PC-9 (cell line): ENCODE results near the gene SLC27A2.

Experiments
- CTCF ChIP-seq: fragments of 200-600 bp; sonication (generic); conservative IDR thresholded peaks from 2 replicates; pipeline ENCODE4 v1.6.1; 2017; ENCODE audit warnings: mixed run types, antibody characterized with exemption, mild to moderate bottlenecking, moderate library complexity
- EZH2 ChIP-seq: fragments of 200-600 bp; sonication (generic); IDR thresholded peaks from 2 replicates; pipeline ENCODE4 v1.8.0; 2017; ENCODE audit warnings: antibody characterized with exemption, low read depth

GRCh38 chr15:50277370-50277769 lies 95.4 kb downstream of the SLC27A2 start:
- TF ChIP-seq CTCF (no peak), EZH2 (no peak)
